ENCODE measurements around the gene CCDC9.
"Not testable (repeated sequence)": the region's sequence is repeated elsewhere in the genome, so short reads cannot be mapped to it uniquely, and the experiment has no call there.

CCDC9 gene

DNA sequence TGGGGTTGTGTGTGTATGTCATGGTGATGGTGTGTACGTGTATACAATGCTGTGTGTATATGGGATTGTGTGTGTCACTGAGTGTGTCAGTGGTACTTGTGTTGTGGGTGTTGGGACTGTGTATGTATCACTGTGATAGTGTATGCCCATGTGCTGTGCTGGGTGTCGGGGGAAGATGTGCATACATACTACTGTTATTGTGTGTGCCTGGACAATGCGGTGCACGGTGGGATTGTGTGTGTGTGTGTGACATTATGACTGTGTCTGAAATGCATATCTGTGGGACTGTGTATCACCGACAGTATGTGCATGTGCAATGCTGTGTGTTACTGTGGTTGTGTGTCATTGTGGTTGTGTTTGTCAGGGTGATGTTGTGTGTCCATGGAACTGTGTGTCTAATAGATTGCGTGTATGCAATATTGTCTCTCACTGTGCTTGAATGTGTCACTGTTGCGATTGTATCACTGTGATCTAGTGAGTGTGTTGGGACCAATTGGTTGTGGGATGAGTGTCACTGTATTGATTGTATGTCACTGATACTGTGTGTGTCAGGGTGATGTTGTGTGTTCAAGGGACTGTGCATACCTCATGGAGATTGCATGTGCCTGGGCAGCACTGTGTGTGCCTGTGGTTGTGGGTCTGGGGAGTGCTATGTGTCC lies 14.3 kb upstream of the CCDC9 start:
- no peak overlapping the region for H3K4me3 ChIP-seq (ENCODE audit: low read depth, low read length)
- in situ Hi-C loops (cut with HindIII; ENCODE audit: low sequenced_read_pairs) = no loop called here
- DNase-seq (ENCODE audit: low read depth, low spot score) = no peak
- TF ChIP-seq, protein P1, sequence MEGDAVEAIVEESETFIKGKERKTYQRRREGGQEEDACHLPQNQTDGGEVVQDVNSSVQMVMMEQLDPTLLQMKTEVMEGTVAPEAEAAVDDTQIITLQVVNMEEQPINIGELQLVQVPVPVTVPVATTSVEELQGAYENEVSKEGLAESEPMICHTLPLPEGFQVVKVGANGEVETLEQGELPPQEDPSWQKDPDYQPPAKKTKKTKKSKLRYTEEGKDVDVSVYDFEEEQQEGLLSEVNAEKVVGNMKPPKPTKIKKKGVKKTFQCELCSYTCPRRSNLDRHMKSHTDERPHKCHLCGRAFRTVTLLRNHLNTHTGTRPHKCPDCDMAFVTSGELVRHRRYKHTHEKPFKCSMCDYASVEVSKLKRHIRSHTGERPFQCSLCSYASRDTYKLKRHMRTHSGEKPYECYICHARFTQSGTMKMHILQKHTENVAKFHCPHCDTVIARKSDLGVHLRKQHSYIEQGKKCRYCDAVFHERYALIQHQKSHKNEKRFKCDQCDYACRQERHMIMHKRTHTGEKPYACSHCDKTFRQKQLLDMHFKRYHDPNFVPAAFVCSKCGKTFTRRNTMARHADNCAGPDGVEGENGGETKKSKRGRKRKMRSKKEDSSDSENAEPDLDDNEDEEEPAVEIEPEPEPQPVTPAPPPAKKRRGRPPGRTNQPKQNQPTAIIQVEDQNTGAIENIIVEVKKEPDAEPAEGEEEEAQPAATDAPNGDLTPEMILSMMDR (IDR thresholded peaks at IDR 0.05; ENCODE audit: low read depth, low read length) = no peak

DNA sequence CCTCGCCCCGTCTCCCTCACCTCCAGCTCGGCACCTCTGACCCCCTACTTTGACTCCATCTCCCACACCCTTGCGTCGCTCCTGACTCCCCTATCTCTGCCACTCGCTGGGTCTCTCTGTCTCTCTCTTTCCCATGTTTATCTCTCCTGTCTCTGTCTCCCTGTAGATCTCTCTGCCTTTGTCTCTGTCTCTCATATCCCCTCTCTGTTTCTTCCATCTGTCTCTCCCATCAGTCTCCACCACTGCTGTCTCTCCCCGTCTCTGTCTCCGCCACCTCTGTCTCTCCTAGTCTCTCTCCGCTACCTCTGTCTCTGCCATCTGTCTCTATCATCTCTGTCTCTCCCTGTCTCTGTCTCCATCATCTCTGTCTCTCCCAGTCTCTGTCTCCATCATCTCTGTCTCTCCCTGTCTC lies 13.0 kb upstream of the CCDC9 start:
- TF ChIP-seq, protein P1 (IDR thresholded peaks at IDR 0.05; ENCODE audit: low read depth, low read length) = no peak
- DNase-seq (ENCODE audit: low read depth, low spot score) = no peak
- peak overlapping the region; percentile 48 for H3K4me3 ChIP-seq (ENCODE audit: low read depth, low read length)
- in situ Hi-C loops (cut with HindIII; ENCODE audit: low sequenced_read_pairs) = no loop called here

DNA sequence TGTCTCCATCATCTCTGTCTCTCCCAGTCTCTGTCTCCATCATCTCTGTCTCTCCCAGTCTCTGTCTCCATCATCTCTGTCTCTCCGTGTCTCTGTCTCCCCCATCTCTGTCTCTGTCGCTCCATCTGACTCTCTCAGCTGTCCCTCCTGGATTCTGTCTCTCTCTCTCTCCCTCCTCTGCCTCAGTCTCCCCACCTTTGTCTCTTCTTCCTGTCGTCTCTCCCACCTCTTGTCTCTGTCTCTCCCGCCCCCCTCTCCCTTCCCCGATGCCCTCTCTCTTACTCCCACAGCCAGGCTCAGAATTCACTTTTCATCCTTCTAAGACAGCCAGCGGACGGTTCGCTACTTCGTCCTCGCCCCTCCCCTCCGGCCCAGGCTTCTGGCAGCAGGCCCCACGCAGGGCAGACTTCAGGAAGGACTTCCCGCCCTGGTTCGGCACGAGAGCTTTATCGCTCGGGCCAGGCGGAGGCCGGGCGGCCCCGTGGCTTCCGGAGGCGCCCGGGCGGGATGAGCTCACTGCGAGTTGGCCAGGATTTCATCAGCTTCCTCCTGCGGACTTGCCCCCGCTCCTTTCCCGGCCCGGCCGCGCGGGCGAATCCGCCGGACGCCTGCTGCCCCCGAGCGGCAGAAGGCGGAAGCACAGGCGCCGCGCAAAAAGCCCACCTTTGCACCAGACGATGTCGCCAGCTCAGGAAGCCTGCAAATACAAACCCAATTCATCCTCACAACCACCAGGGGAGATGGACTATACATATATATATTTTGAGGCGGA lies 12.4 kb upstream of the CCDC9 start:
- in situ Hi-C loops (cut with HindIII; ENCODE audit: low sequenced_read_pairs) = no loop called here
- TF ChIP-seq, protein P1 (IDR thresholded peaks at IDR 0.05; ENCODE audit: low read depth, low read length) = peak; percentile 86
- peak; percentile 98 for DNase-seq (ENCODE audit: low read depth, low spot score)
- H3K4me3 ChIP-seq (ENCODE audit: low read depth, low read length) = peak overlapping the region; percentile 48

DNA sequence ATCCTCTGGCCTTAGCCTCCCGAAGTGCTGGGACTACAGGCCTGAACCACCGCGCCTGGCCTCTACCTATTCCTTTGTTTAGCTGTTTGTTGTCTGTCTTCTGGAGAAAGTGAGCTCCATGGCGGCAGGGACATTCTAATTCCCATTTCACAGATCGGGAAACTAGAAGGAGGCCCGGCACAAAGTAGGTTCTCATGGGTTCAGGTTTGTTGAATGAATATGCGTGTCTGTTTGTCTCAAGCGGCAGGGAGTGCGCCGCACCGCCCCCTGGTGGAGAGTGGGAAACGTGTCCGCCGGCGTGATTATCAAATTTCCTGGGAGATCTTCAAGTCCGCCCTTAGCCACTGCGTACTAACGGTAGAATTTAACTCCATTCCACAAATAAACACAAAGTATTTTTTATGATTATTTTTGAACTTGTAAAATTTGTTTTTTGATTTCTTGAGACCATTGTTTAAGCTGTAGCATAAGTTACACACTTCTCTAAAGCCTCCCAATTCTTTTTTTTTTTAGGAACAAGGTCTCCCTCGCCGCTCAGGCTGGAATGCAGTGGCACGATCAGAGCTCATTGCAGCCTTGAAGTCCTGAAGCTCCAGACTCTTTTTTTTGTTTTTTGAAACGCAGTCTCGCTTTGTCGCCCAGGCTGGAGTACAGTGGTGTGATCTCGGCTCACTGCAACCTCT lies 8.9 kb upstream of the CCDC9 start:
- peak; percentile 83 for DNase-seq (ENCODE audit: low read depth, low spot score)
- H3K4me3 ChIP-seq (ENCODE audit: low read depth, low read length) = no peak overlapping the region
- in situ Hi-C loops (cut with HindIII; ENCODE audit: low sequenced_read_pairs) = no loop called here
- TF ChIP-seq, protein P1 (IDR thresholded peaks at IDR 0.05; ENCODE audit: low read depth, low read length) = peak; percentile 92

DNA sequence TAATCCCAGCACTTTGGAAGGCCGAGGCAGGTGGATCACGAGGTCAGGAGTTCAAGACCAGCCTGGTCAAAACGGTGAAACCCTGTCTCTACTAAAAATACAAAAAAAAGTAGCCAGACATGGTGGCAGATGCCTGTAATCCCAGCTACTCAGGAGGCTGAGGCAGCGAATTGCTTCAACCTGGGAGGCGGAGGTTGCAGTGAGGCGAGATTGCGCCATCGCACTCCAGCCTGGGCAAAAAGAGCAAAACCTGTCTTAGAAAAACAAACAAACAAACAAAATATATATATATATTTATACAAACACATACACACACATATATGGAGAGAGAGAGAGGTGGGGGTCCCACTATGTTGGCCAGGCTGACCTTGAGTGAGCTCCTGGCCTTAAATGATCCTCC lies 3.3 kb upstream of the CCDC9 start:
- H3K4me3 ChIP-seq (ENCODE audit: low read depth, low read length); in situ Hi-C loops (cut with HindIII; ENCODE audit: low sequenced_read_pairs); DNase-seq (ENCODE audit: low read depth, low spot score): not testable (repeated sequence)

DNA sequence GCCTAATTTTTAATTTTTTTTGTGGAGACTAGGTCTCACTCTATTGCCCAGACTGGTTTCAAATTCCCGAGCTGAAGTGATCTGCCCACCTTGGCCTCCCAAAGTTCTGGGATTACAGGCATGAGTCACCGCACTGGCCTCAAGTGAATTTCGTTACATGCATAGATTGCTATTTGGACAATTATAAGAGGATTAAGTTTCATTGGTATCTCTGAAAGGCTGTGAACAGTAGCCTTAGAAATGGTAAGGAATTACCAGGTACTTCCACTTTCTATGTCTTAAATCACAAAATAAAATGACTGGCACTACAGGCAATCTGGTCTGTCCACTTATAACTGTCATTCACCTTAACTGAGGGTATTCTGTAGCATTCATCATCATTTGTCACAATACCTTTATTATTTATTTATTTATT lies 2.9 kb upstream of the CCDC9 start:
- in situ Hi-C loops (cut with HindIII; ENCODE audit: low sequenced_read_pairs) = no loop called here
- DNase-seq (ENCODE audit: low read depth, low spot score) = peak; percentile 84
- H3K4me3 ChIP-seq (ENCODE audit: low read depth, low read length) = no peak overlapping the region

More for the DNA sequence above, 2.9 kb upstream of the CCDC9 start:
- TF ChIP-seq, protein P1 (IDR thresholded peaks at IDR 0.05; ENCODE audit: low read depth, low read length) = no peak

Data from astrocyte of the spinal cord (primary cell).